IMR-90 (cell line): Measurements from ENCODE around the gene ATG3. TPM values are rescaled to one million over a fixed set of nuclear protein-coding genes. Genes with fewer than 3 reads are reported as not detected.

Experiments
- ATAC-seq: fragments of 200-7000 bp; cut with Tn5 transposase; 2 replicates; pipeline ENCODE4 v1.9.1; 2020; ENCODE audit warnings: low read depth, mild to moderate bottlenecking, moderate library complexity
- BruUV-seq: library from RNA; stranded (reverse); fragments of 400-500 nt; replicated peaks from 2 replicates; lab custom pipeline; 2021; lab: Mats Ljungman, UMichigan
- CTCF ChIA-PET: fragments of 300-600 bp; formaldehyde crosslinking; extraction: SDS; loops from one replicate; lab custom pipeline; 2021; ENCODE audit warnings: antibody characterized with exemption; lab: Yijun Ruan, JAX
- POLR2A ChIA-PET: fragments of 300-600 bp; sonication (Branson Sonifier 250); formaldehyde crosslinking; loops from one replicate; lab custom pipeline; 2022; ENCODE audit warnings: antibody characterized with exemption; ENCODE audit not compliant: unreplicated experiment; lab: Charles Lee
- DNase-seq: peaks from one replicate; pipeline ENCODE4 v3.0.0; 2013
- H2AFZ ChIP-seq: replicated peaks from 2 replicates; pipeline ENCODE3; 2013; ENCODE audit warnings: low read length, mild to moderate bottlenecking; ENCODE audit not compliant: poor library complexity
- H2AK5ac ChIP-seq: 2 replicates; pipeline ENCODE4 v1.6.1; 2013; ENCODE audit warnings: low read depth, low read length, inconsistent platforms
- H2AK9ac ChIP-seq: replicated peaks from 2 replicates; pipeline ENCODE3; 2013; ENCODE audit warnings: mild to moderate bottlenecking, low read depth, low read length, moderate library complexity; ENCODE audit not compliant: poor library complexity
- H2BK120ac ChIP-seq: 2 replicates; pipeline ENCODE4 v1.6.1; 2013; ENCODE audit warnings: low read depth, low read length, inconsistent platforms
- H2BK15ac ChIP-seq: 3 replicates; pipeline ENCODE4 v1.6.1; 2013; ENCODE audit warnings: low read depth, low read length, inconsistent platforms
- H2BK20ac ChIP-seq: 2 replicates; pipeline ENCODE4 v1.6.1; 2013; ENCODE audit warnings: low read depth, mild to moderate bottlenecking, inconsistent platforms, low read length, moderate library complexity
- H2BK5ac ChIP-seq: 2 replicates; pipeline ENCODE4 v1.6.1; 2013; ENCODE audit warnings: mild to moderate bottlenecking, low read depth, low read length, inconsistent platforms; ENCODE audit not compliant: poor library complexity, severe bottlenecking
- H3K14ac ChIP-seq: replicated peaks from 2 replicates; pipeline ENCODE4 v1.6.1; 2013; ENCODE audit warnings: low read depth, low read length, inconsistent platforms
- H3K18ac ChIP-seq: 2 replicates; pipeline ENCODE4 v1.6.1; 2013; ENCODE audit warnings: low read depth, low read length, control low read depth
- H3K23ac ChIP-seq: 2 replicates; pipeline ENCODE4 v1.6.1; 2013; ENCODE audit warnings: low read depth, low read length, inconsistent platforms
- H3K27ac ChIP-seq: 2 replicates; pipeline ENCODE4 v1.5.1; 2013; ENCODE audit warnings: mild to moderate bottlenecking, control low read depth, low read length; ENCODE audit not compliant: insufficient read depth
- H3K27me3 ChIP-seq: 2 replicates; pipeline ENCODE4 v1.6.1; 2013; ENCODE audit warnings: low read length; ENCODE audit not compliant: control insufficient read depth, insufficient read depth
- H3K36me3 ChIP-seq: 2 replicates; pipeline ENCODE4 v1.6.1; 2013; ENCODE audit warnings: low read length, mixed read lengths; ENCODE audit not compliant: control insufficient read depth, insufficient read depth
- H3K4ac ChIP-seq: 2 replicates; pipeline ENCODE4 v1.6.1; 2013; ENCODE audit warnings: low read depth, low read length, inconsistent platforms
- H3K4me1 ChIP-seq: 2 replicates; pipeline ENCODE4 v1.6.1; 2013; ENCODE audit warnings: low read length, mixed read lengths; ENCODE audit not compliant: control insufficient read depth, insufficient read depth
- H3K4me2 ChIP-seq: 2 replicates; pipeline ENCODE4 v1.6.1; 2013; ENCODE audit warnings: low read depth, mild to moderate bottlenecking, control low read depth, low read length, moderate library complexity
- H3K4me3 ChIP-seq: 2 replicates; pipeline ENCODE4 v1.5.1; 2013; ENCODE audit warnings: low read depth, mild to moderate bottlenecking, control low read depth, low read length, moderate library complexity; ENCODE audit not compliant: insufficient read depth
- H3K56ac ChIP-seq: 2 replicates; pipeline ENCODE4 v1.6.1; 2013; ENCODE audit warnings: low read length, inconsistent platforms; ENCODE audit not compliant: insufficient read depth; ENCODE audit errors: extremely low read depth
- H3K79me1 ChIP-seq, 2 experiments: 2 replicates each; pipeline ENCODE4 v1.6.1; 2013; ENCODE audit warnings: low read length in 2 of 2, inconsistent platforms in 1 of 2, low read depth in 1 of 2
- H3K9ac ChIP-seq: 2 replicates; pipeline ENCODE4 v1.6.1; 2013; ENCODE audit warnings: low read depth, low read length, control low read depth
- H3K9me1 ChIP-seq: 2 replicates; pipeline ENCODE4 v1.6.1; 2013; ENCODE audit warnings: low read length, inconsistent platforms; ENCODE audit not compliant: insufficient read depth
- H3K9me3 ChIP-seq: 2 replicates; pipeline ENCODE4 v1.6.1; 2013; ENCODE audit warnings: low read length; ENCODE audit not compliant: control insufficient read depth, insufficient read depth
- H4K20me1 ChIP-seq: 2 replicates; pipeline ENCODE4 v1.6.1; 2013; ENCODE audit warnings: low read length, inconsistent platforms; ENCODE audit not compliant: insufficient read depth
- H4K5ac ChIP-seq: 2 replicates; pipeline ENCODE4 v1.6.1; 2013; ENCODE audit warnings: mild to moderate bottlenecking, low read depth, low read length, control low read depth
- H4K8ac ChIP-seq, 2 experiments: 2 replicates each; pipeline ENCODE4 v1.6.1; 2013; ENCODE audit warnings: low read depth in 2 of 2, low read length in 2 of 2, control low read depth in 1 of 2, inconsistent platforms in 1 of 2
- H4K91ac ChIP-seq: 2 replicates; pipeline ENCODE4 v1.6.1; 2013; ENCODE audit warnings: low read depth, low read length, inconsistent platforms; ENCODE audit not compliant: insufficient read depth
- BHLHE40 ChIP-seq: fragments of 150-350 bp; IDR thresholded peaks from 2 replicates; pipeline ENCODE4 v1.6.1; 2016; ENCODE audit warnings: mild to moderate bottlenecking, low read depth, low read length
- CEBPB ChIP-seq: IDR thresholded peaks from 2 replicates; pipeline ENCODE4 v1.6.1; 2012; ENCODE audit warnings: low read depth, low read length, improper control_type of control experiment
- CTCF ChIP-seq: conservative IDR thresholded peaks from 2 replicates; pipeline ENCODE4 v1.5.1; 2012; ENCODE audit warnings: mild to moderate bottlenecking, low read depth, low read length, improper control_type of control experiment
- ELK1 ChIP-seq: fragments of 150-350 bp; IDR thresholded peaks from 2 replicates; pipeline ENCODE4 v1.6.1; 2016; ENCODE audit warnings: low read depth, mild to moderate bottlenecking, low read length, moderate library complexity, borderline replicate concordance
- FOS ChIP-seq: fragments of 150-350 bp; IDR thresholded peaks from 2 replicates; pipeline ENCODE4 v1.6.1; 2016; ENCODE audit warnings: low read depth, low read length
- MAZ ChIP-seq: IDR thresholded peaks from 2 replicates; pipeline ENCODE4 v1.6.1; 2012; ENCODE audit warnings: low read depth, mild to moderate bottlenecking, low read length, improper control_type of control experiment, moderate library complexity, borderline replicate concordance
- MXI1 ChIP-seq: IDR thresholded peaks from 2 replicates; pipeline ENCODE4 v1.6.1; 2012; ENCODE audit warnings: low read depth, mild to moderate bottlenecking, low read length, moderate library complexity, borderline replicate concordance
- RCOR1 ChIP-seq: IDR thresholded peaks from 2 replicates; pipeline ENCODE4 v1.6.1; 2012; ENCODE audit warnings: mild to moderate bottlenecking, low read length, improper control_type of control experiment; ENCODE audit not compliant: insufficient replicate concordance
- dilution Hi-C: fragments of 300-500 bp; cut with HindIII; formaldehyde crosslinking; loops from one replicate; pipeline ENCODE4 v1.14.3; 2018; ENCODE audit warnings: low sequenced_read_pairs; ENCODE audit not compliant: unreplicated experiment
- in situ Hi-C: fragments of 300-500 bp; cut with MboI; formaldehyde crosslinking; loops from 3 replicates; pipeline ENCODE4 v1.14.3; 2019; ENCODE audit warnings: low sequenced_read_pairs, inconsistent platforms, mixed read lengths
- intact Hi-C: fragments of 100-400 bp; cut with micrococcal nuclease; formaldehyde crosslinking; loops from 2 replicates; pipeline ENCODE4 v1.10.0; 2022
- polyA plus RNA-seq, 3 experiments: library from polyadenylated mRNA; depleted of rRNA; stranded (reverse); fragments of >200 nt; gene quantifications; 2 replicates each; pipeline ENCODE4 v1.2.3, GENCODE V29; 2012; ENCODE audit warnings: low replicate concordance in 1 of 3
- total RNA-seq: library from RNA; depleted of rRNA; stranded (reverse); fragments of >200 nt; gene quantifications from 2 replicates; pipeline ENCODE4 v1.2.3, GENCODE V29; 2012

Gene ATG3
- total and polyA plus RNA-seq, 2 of the 4 experiments (the other 2 are of a cell fraction): 30.8 to 31.7 TPM

GRCh38 chr3:112610121-112610520, 48.4 kb upstream of the ATG3 start (continued):
- TF ChIP-seq CTCF (no peak), MXI1 (no peak)

- Histone ChIP-seq H2BK20ac (no peak overlapping the region), H4K8ac (no peak overlapping the region), H3K14ac (no peak overlapping the region), H3K23ac (no peak overlapping the region), H4K91ac (no peak overlapping the region), H4K5ac (no peak overlapping the region), H3K79me1 (no peaks in the 10 kb centered on the region; a peak in 1 of 4 replicates), H2AK5ac (no peak overlapping the region), H3K9ac (no peak overlapping the region), H2BK120ac (no peak overlapping the region), H3K4ac (no peak overlapping the region), H3K56ac (no peak overlapping the region), H3K27me3 (no peaks in the 10 kb centered on the region), H3K4me2 (no peak overlapping the region), H3K4me3 (no peak overlapping the region), H2AFZ (no peak overlapping the region), H2AK9ac (no peak overlapping the region), H3K4me1 (peaks cover 3% of the 10 kb centered on the region; the same call in 1 of the 2 replicates), H3K9me3 (no peaks in the 10 kb centered on the region), H3K18ac (no peak overlapping the region), H3K36me3 (peaks cover 30% of the 10 kb centered on the region), H3K9me1 (0 out of 2 replicates have a peak, but pooled peaks cover 3% of the 10 kb centered on the region), H4K20me1 (no peaks in the 10 kb centered on the region), H2BK15ac (no peak overlapping the region), H2BK5ac (no peak overlapping the region), H3K27ac (no peak overlapping the region)
- POLR2A ChIA-PET: no interaction called here
- in situ Hi-C loops: no loop called here
- TF ChIP-seq MAZ (no peak), FOS (no peak), RCOR1 (no peak), ELK1 (no peak), CEBPB (no peak), BHLHE40 (no peak)
- DNase-seq (no peak), ATAC-seq (no peak)
- intact Hi-C loops: no loop called here
- dilution Hi-C loops: no loop called here
- no TSS peak for BruUV-seq
- CTCF ChIA-PET: interaction anchor here (0.7 kb wide), 1 partner anchor 23 kb away, joined by 5 read pairs; no protein-coding TSS in a partner anchor
Measured at GRCh38 chr3:112607863-112608262, 46.1 kb upstream of the ATG3 start.
